ENCODE results near the gene MAB21L2.

- no peak for TF ChIP-seq ATF3 (CRISPR knock-in tag; conservative IDR thresholded peaks at IDR 0.05)
- TF ChIP-seq ZNF671 (CRISPR knock-in tag; IDR thresholded peaks at IDR 0.05) = no peak
Measured at GRCh38 chr4:150533673-150534072, 48.3 kb upstream of the MAB21L2 start.
